Sigmoid colon (tissue), 7 donors: ENCODE results near the gene GLI3. TPM values are rescaled to one million over a fixed set of nuclear protein-coding genes. Genes with fewer than 3 reads are reported as not detected.
A peak's percentile ranks its signal among the peaks of the same experiment; 100 is the strongest.

Source experiments
- DNase-seq: peaks from one replicate; pipeline ENCODE4 v3.0.0-alpha.2; 2019
- H3K27ac ChIP-seq, 4 donors: fragments of 200-600 bp; sonication (generic); one replicate each; pipeline ENCODE4 v1.5.1; 2016 to 2019; ENCODE audit warnings: mild to moderate bottlenecking in 1 of 4
- H3K27me3 ChIP-seq, 3 donors: fragments of 200-600 bp; sonication (generic); one replicate each; pipeline ENCODE4 v1.5.1; 2019; ENCODE audit warnings: mild to moderate bottlenecking in 1 of 3
- H3K36me3 ChIP-seq, 4 donors: fragments of 200-600 bp; sonication (generic); one replicate each; pipeline ENCODE4 v1.5.1; 2016 to 2019
- H3K4me1 ChIP-seq, 4 donors: fragments of 200-600 bp; sonication (generic); one replicate each; pipeline ENCODE4 v1.5.1; 2017 to 2019
- H3K4me3 ChIP-seq, 4 donors: fragments of 200-600 bp; sonication (generic); one replicate each; pipeline ENCODE4 v1.5.1; 2017 to 2019; ENCODE audit warnings: mild to moderate bottlenecking in 2 of 4, moderate library complexity in 1 of 4
- H3K9me3 ChIP-seq, 4 donors: fragments of 200-600 bp in 3 of 4; sonication (generic) in 3 of 4; one replicate each; pipeline versions ENCODE4 v1.5.1 to v1.6.1; 2013 to 2019
- EP300 ChIP-seq, 4 donors: sonication (generic); formaldehyde crosslinking; IDR thresholded peaks; one replicate each; pipeline ENCODE4 v1.6.1; 2017; ENCODE audit warnings: antibody characterized with exemption in 4 of 4
- POLR2A ChIP-seq, 2 donors: fragments of 450-650 bp; IDR thresholded peaks; one replicate each; pipeline ENCODE4 v1.6.1; 2016; ENCODE audit warnings: antibody characterized with exemption in 2 of 2, mild to moderate bottlenecking in 2 of 2, moderate library complexity in 2 of 2
- POLR2AphosphoS5 ChIP-seq, 4 donors: sonication (generic); formaldehyde crosslinking; IDR thresholded peaks; one replicate each; pipeline ENCODE4 v1.6.1; 2017; ENCODE audit warnings: antibody characterized with exemption in 4 of 4
- WGBS, 2 donors: extraction: QIAGEN DNeasy Blood & Tissue Kit; methylation state at CpG; one replicate each; pipeline ENCODE4 v1.1.7; 2013; 5-methylcytosine and 5-hydroxymethylcytosine counted together
- intact Hi-C: fragments of 100-400 bp; cut with DNase I; formaldehyde crosslinking; loops from one replicate; pipeline ENCODE4 v1.15.1; 2023
- polyA plus RNA-seq, 3 donors: library from polyadenylated mRNA; stranded (reverse); fragments of 200-250 nt; gene quantifications; one replicate each; pipeline ENCODE4 v1.2.3, GENCODE V29; 2013
- total RNA-seq, 4 donors: library from RNA; depleted of rRNA; stranded (reverse); fragments of >200 nt; gene quantifications; one replicate each; pipeline ENCODE4 v1.1.0, GENCODE V29; 2016
- TF ChIP-seq, protein P1 (sequence below), 4 experiments: fragments of 450-650 bp in 3 of 4; fragments of 200-600 bp in 1 of 4; IDR thresholded peaks; one replicate each; pipeline ENCODE4 v1.5.1; 2016 to 2019; ENCODE audit warnings: antibody characterized with exemption in 4 of 4, mild to moderate bottlenecking in 3 of 4, moderate library complexity in 2 of 4
- donor health status: healthy with polysubstance abuse.
- donor health status: Bipolar disorder and iron deficiency.
- donor health status: healthy.

Gene GLI3
- total and polyA plus RNA-seq, 7 donors = 0.23 to 31.6 (median 17.2) TPM

GRCh38 chr7:41964183-41964753, 272.7 kb downstream of the GLI3 start:
- 90 to 93% methylated on average over 16 of the region's 16 CpGs for WGBS, 2 donors
- peaks cover 0 to 18% (median 0%) of the 10 kb centered on the region in 4 donors for H3K4me1 ChIP-seq

DNA sequence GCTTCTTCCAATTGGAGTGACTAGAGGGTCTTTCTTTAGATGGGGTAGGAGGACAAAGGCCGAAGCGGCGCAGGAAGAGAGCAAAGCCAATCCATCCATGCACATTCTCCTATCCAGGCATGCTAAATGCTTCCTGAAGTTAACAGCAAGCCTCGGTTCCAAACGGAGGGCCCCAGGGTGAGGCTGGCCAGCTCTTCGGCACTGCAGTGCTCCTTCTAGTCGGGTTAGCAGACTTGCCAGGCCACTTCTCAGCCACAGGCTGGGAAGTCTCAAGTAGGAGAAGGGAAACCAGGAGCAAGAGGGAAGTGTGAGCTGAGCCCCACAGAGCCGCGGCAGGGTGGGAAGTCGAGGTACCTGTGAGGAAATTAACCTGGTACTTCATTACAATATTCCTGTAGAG, 280.3 kb downstream of the GLI3 start:
- DNase-seq = no peak
- intact Hi-C loops = loop anchor here (5.0 kb wide), 1 partner anchor 741 kb away; no protein-coding TSS in a partner anchor
- Histone ChIP-seq H3K4me3 (no peak overlapping the region), H3K36me3 (no peaks in the 10 kb centered on the region), H3K27me3 (no peaks in the 10 kb centered on the region), H3K27ac (peak overlapping the region; percentile 54 to 80 (median 69)), H3K4me1 (peaks cover 0 to 51% (median 32%) of the 10 kb centered on the region in 4 donors), H3K9me3 (no peaks in the 10 kb centered on the region)
- WGBS, 2 donors = 77 to 86% methylated on average over 10 of the region's 10 CpGs
- peak in 1 of 4 donors; percentile 22 for TF ChIP-seq POLR2AphosphoS5 (IDR thresholded peaks at IDR 0.05)
- TF ChIP-seq EP300 (IDR thresholded peaks at IDR 0.05) = no peak
- TF ChIP-seq, protein P1, sequence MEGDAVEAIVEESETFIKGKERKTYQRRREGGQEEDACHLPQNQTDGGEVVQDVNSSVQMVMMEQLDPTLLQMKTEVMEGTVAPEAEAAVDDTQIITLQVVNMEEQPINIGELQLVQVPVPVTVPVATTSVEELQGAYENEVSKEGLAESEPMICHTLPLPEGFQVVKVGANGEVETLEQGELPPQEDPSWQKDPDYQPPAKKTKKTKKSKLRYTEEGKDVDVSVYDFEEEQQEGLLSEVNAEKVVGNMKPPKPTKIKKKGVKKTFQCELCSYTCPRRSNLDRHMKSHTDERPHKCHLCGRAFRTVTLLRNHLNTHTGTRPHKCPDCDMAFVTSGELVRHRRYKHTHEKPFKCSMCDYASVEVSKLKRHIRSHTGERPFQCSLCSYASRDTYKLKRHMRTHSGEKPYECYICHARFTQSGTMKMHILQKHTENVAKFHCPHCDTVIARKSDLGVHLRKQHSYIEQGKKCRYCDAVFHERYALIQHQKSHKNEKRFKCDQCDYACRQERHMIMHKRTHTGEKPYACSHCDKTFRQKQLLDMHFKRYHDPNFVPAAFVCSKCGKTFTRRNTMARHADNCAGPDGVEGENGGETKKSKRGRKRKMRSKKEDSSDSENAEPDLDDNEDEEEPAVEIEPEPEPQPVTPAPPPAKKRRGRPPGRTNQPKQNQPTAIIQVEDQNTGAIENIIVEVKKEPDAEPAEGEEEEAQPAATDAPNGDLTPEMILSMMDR (IDR thresholded peaks at IDR 0.05) = no peak
- no peak for TF ChIP-seq POLR2A (IDR thresholded peaks at IDR 0.05)

More at GRCh38 chr7:41964183-41964753, 272.7 kb downstream of the GLI3 start:
- DNase-seq = no peak
- peaks cover 22 to 55% (median 33%) of the 10 kb centered on the region in 4 donors for H3K36me3 ChIP-seq
- no peaks in the 10 kb centered on the region for H3K27me3 ChIP-seq
- TF ChIP-seq POLR2AphosphoS5 (IDR thresholded peaks at IDR 0.05) (no peak), POLR2A (IDR thresholded peaks at IDR 0.05) (no peak), EP300 (IDR thresholded peaks at IDR 0.05) (no peak)
- TF ChIP-seq, protein P1 (IDR thresholded peaks at IDR 0.05) = no peak
- H3K9me3 ChIP-seq = no peaks in the 10 kb centered on the region
- no peak overlapping the region for H3K27ac ChIP-seq
- intact Hi-C loops = no loop called here
- H3K4me3 ChIP-seq = no peak overlapping the region

- DNase-seq = peak; percentile 99
- peak overlapping the region; percentile 60 to 80 (median 69) for H3K27ac ChIP-seq
Observed at GRCh38 chr7:41955893-41956675, 280.9 kb downstream of the GLI3 start.

GRCh38 chr7:41955451-41955850, 281.6 kb downstream of the GLI3 start:
- no peak for DNase-seq
- no peaks in the 10 kb centered on the region for H3K9me3 ChIP-seq
- no peaks in the 10 kb centered on the region for H3K36me3 ChIP-seq
- TF ChIP-seq EP300 (IDR thresholded peaks at IDR 0.05) = no peak
- TF ChIP-seq POLR2AphosphoS5 (IDR thresholded peaks at IDR 0.05) = no peak
- TF ChIP-seq POLR2A (IDR thresholded peaks at IDR 0.05) = no peak
- TF ChIP-seq, protein P1 (IDR thresholded peaks at IDR 0.05) = no peak
- H3K27me3 ChIP-seq = no peaks in the 10 kb centered on the region
- peak overlapping the region; percentile 60 to 80 (median 69) for H3K27ac ChIP-seq
- no peak overlapping the region for H3K4me3 ChIP-seq
- intact Hi-C loops = loop anchor here (5.0 kb wide), 1 partner anchor 742 kb away; no protein-coding TSS in a partner anchor
- H3K4me1 ChIP-seq = peaks cover 0 to 42% (median 32%) of the 10 kb centered on the region in 4 donors
- whole genome bisulfite sequencing, 2 donors = 37 to 57% methylated on average over 3 of the region's 3 CpGs

More at GRCh38 chr7:41955893-41956675, 280.9 kb downstream of the GLI3 start:
- Histone ChIP-seq H3K27me3 (no peaks in the 10 kb centered on the region), H3K9me3 (no peaks in the 10 kb centered on the region), H3K4me1 (peaks cover 0 to 48% (median 32%) of the 10 kb centered on the region in 4 donors), H3K4me3 (peak overlapping the region in 1 of 4 donors; percentile 4), H3K36me3 (no peaks in the 10 kb centered on the region)
- TF ChIP-seq POLR2A (IDR thresholded peaks at IDR 0.05) = no peak
- TF ChIP-seq EP300 (IDR thresholded peaks at IDR 0.05) = peak in 2 of 4 donors; percentile 6 to 27
- TF ChIP-seq, protein P1 (IDR thresholded peaks at IDR 0.05) = no peak
- TF ChIP-seq POLR2AphosphoS5 (IDR thresholded peaks at IDR 0.05) = peak; percentile 74 to 87 (median 84)
- intact Hi-C loops = loop anchor here (5.0 kb wide), 1 partner anchor 741 kb away; no protein-coding TSS in a partner anchor
- 38 to 44% methylated on average over 16 of the region's 16 CpGs for WGBS, 2 donors
